B cell (primary cell): Measurements from ENCODE around the gene DYNC1I1. TPM values are rescaled to one million over a fixed set of nuclear protein-coding genes. Genes with fewer than 3 reads are reported as not detected.

Experiments used
- ATAC-seq: fragments of 200-7000 bp; cut with Tn5 transposase; one replicate; pipeline ENCODE4 v1.10.0; 2021; ENCODE audit warnings: low read depth, mild to moderate bottlenecking, moderate number of reproducible peaks, moderate library complexity
- CTCF ChIA-PET: fragments of 350-600 bp; sonication (Branson Sonifier 250); formaldehyde crosslinking; loops from one replicate; lab custom pipeline; 2021; ENCODE audit warnings: antibody characterized with exemption, inconsistent platforms; lab: Charles Lee
- POLR2A ChIA-PET: fragments of 350-600 bp; sonication (Branson Sonifier 250); formaldehyde crosslinking; loops from one replicate; lab custom pipeline; 2021; ENCODE audit warnings: antibody characterized with exemption; lab: Charles Lee
- DNase-seq: peaks from one replicate; pipeline ENCODE4 v3.0.0; 2013
- H2AFZ ChIP-seq: 2 replicates; pipeline ENCODE4 v1.6.1; 2012; ENCODE audit warnings: mild to moderate bottlenecking, low read depth, low read length; ENCODE audit not compliant: insufficient read depth, poor library complexity, severe bottlenecking
- H3K27ac ChIP-seq, 2 donors: 1 replicate in 1 of 2; 2 replicates in 1 of 2; pipeline ENCODE4 v1.5.1; 2012 to 2013; ENCODE audit warnings: low read length in 2 of 2, mild to moderate bottlenecking in 2 of 2, moderate library complexity in 1 of 2
- H3K27me3 ChIP-seq, 4 experiments: fragments of 200-600 bp in 1 of 4; sonication (generic) in 1 of 4; replicated peaks in 1 of 4; 1 replicate in 2 of 4; 2 replicates in 2 of 4; pipeline versions ENCODE4 v1.6.1 to v1.7.0; 2013 to 2016; ENCODE audit warnings: low read length in 3 of 4, mild to moderate bottlenecking in 2 of 4, mixed read lengths in 1 of 4, moderate library complexity in 1 of 4; ENCODE audit not compliant: insufficient read depth in 4 of 4, control insufficient read depth in 3 of 4; ENCODE audit errors: control extremely low read depth in 1 of 4
- H3K36me3 ChIP-seq, 2 experiments: replicated peaks in 1 of 2; 1 replicate in 1 of 2; 2 replicates in 1 of 2; pipeline versions ENCODE4 v1.6.1 to v1.7.1; 2013; ENCODE audit warnings: low read length in 1 of 2; ENCODE audit not compliant: insufficient read depth in 2 of 2, control insufficient read depth in 1 of 2; ENCODE audit errors: control extremely low read depth in 1 of 2, extremely low read depth in 1 of 2
- H3K4me1 ChIP-seq, 2 donors: fragments of 200-600 bp in 1 of 2; sonication (generic) in 1 of 2; 1 replicate in 1 of 2; 2 replicates in 1 of 2; pipeline versions ENCODE4 v1.5.1 to v1.6.1; 2013 to 2017; ENCODE audit warnings: low read length in 2 of 2; ENCODE audit not compliant: control insufficient read depth in 2 of 2, insufficient read depth in 2 of 2
- H3K4me2 ChIP-seq: replicated peaks from 2 replicates; pipeline ENCODE3; 2012; ENCODE audit warnings: mild to moderate bottlenecking, low read depth, low read length; ENCODE audit not compliant: poor library complexity, severe bottlenecking
- H3K4me3 ChIP-seq, 5 experiments: fragments of 200-600 bp in 1 of 5; sonication (generic) in 1 of 5; 1 replicate in 3 of 5; 2 replicates in 2 of 5; pipeline versions ENCODE4 v1.5.1 to v1.7.0; 2011 to 2016; ENCODE audit warnings: low read length in 4 of 5, mild to moderate bottlenecking in 4 of 5, low read depth in 2 of 5, control low read depth in 1 of 5, moderate library complexity in 1 of 5; ENCODE audit not compliant: insufficient read depth in 1 of 5; ENCODE audit errors: control extremely low read depth in 1 of 5, extremely low read depth in 1 of 5
- H3K79me2 ChIP-seq: fragments of 200-600 bp; sonication (generic); one replicate; pipeline ENCODE4 v1.6.0; 2016; ENCODE audit warnings: low read length; ENCODE audit not compliant: control insufficient read depth, insufficient read depth
- H3K9ac ChIP-seq: fragments of 200-600 bp; sonication (generic); 2 replicates; pipeline ENCODE4 v1.6.1; 2017; ENCODE audit warnings: mild to moderate bottlenecking, low read length, moderate library complexity
- H3K9me3 ChIP-seq, 3 donors: one replicate each; pipeline versions ENCODE4 v1.6.1 to v1.7.1; 2013; ENCODE audit warnings: low read length in 2 of 3; ENCODE audit not compliant: control insufficient read depth in 2 of 3, insufficient read depth in 1 of 3; ENCODE audit errors: control extremely low read depth in 1 of 3
- H4K20me1 ChIP-seq: 2 replicates; pipeline ENCODE4 v1.6.0; 2012; ENCODE audit warnings: mild to moderate bottlenecking, low read length; ENCODE audit not compliant: insufficient read depth, control insufficient read depth, poor library complexity, severe bottlenecking
- H3K27ac Mint-ChIP-seq: one replicate; pipeline ENCODE4 v1.8.0; 2021; ENCODE audit warnings: mixed read lengths
- H3K27me3 Mint-ChIP-seq: one replicate; pipeline ENCODE4 v1.8.0; 2021; ENCODE audit warnings: mixed read lengths
- H3K4me1 Mint-ChIP-seq: one replicate; pipeline ENCODE4 v1.8.0; 2021; ENCODE audit warnings: mixed read lengths
- H3K4me3 Mint-ChIP-seq: one replicate; pipeline ENCODE4 v1.8.0; 2021; ENCODE audit warnings: mixed read lengths
- H3K9me3 Mint-ChIP-seq: one replicate; pipeline ENCODE4 v1.8.0; 2022; ENCODE audit warnings: mixed read lengths; ENCODE audit not compliant: insufficient read depth
- CTCF ChIP-seq: fragments of 200-600 bp; IDR thresholded peaks from one replicate; pipeline ENCODE4 v1.8.0; 2022; ENCODE audit warnings: antibody characterized with exemption, mild to moderate bottlenecking
- EZH2 ChIP-seq: IDR thresholded peaks from 2 replicates; pipeline ENCODE4 v1.6.1; 2012; ENCODE audit warnings: borderline replicate concordance, low read depth, mild to moderate bottlenecking, moderate library complexity, low read length; ENCODE audit not compliant: insufficient read depth, poor library complexity, severe bottlenecking
- WGBS: methylation state at CpG from one replicate; pipeline ENCODE4 v1.1.5; 2013; ENCODE audit warnings: missing lambda C conversion rate; ENCODE audit not compliant: insufficient coverage; 5-methylcytosine and 5-hydroxymethylcytosine counted together
- intact Hi-C: fragments of 100-400 bp; cut with micrococcal nuclease; formaldehyde crosslinking; loops from one replicate; pipeline ENCODE4 v1.10.0; 2022
- polyA plus RNA-seq: library from polyadenylated mRNA; depleted of rRNA; stranded (reverse); fragments of >200 nt; gene quantifications from 2 replicates; pipeline ENCODE4 v1.2.3, GENCODE V29; 2012
- total RNA-seq, 2 donors: library from RNA; stranded (reverse); fragments of 120-200 nt in 1 of 2; gene quantifications; 1 replicate in 1 of 2; 2 replicates in 1 of 2; pipeline versions ENCODE4 v1.2.3 to v1.2.4, GENCODE V29; 2013 to 2022

DYNC1I1 gene
- total and polyA plus RNA-seq, 2 donors (not counting 1 experiment from before 2014, with no cell fraction given) = not detected

- no peaks in the 10 kb centered on the region for H3K4me1 Mint-ChIP-seq
- H3K4me3 Mint-ChIP-seq = no peak overlapping the region
- no peak for TF ChIP-seq CTCF
- no peak for TF ChIP-seq EZH2
- Histone ChIP-seq H3K79me2 (no peaks in the 10 kb centered on the region), H3K9ac (no peak overlapping the region), H3K4me3 (no peak overlapping the region), H3K4me1 (no peaks in the 10 kb centered on the region), H3K9me3 (no peaks in the 10 kb centered on the region), H3K27me3 (no peaks in the 10 kb centered on the region), H4K20me1 (no peaks in the 10 kb centered on the region), H3K4me2 (no peak overlapping the region), H3K36me3 (peaks cover 0 to 29% of the 10 kb centered on the region in 2 experiments), H3K27ac (no peak overlapping the region), H2AFZ (no peak overlapping the region)
- CTCF ChIA-PET = interaction anchor here (1.1 kb wide), 1 partner anchor 54 kb away, joined by 3 read pairs; no protein-coding TSS in a partner anchor
- no peaks in the 10 kb centered on the region for H3K9me3 Mint-ChIP-seq
- H3K27ac Mint-ChIP-seq = no peak overlapping the region
- DNase-seq (no peak), ATAC-seq (no peak)
- 100% methylated on average over 3 of the region's 3 CpGs for WGBS
- intact Hi-C loops = no loop called here
- POLR2A ChIA-PET = no interaction called here
- H3K27me3 Mint-ChIP-seq = no peaks in the 10 kb centered on the region
These were observed 359.2 kb downstream of the DYNC1I1 start for GRCh38 chr7:96131525-96131924.

- no peaks in the 10 kb centered on the region for H4K20me1 ChIP-seq
- WGBS = 100% methylated on average over 2 of the region's 2 CpGs
- H3K36me3 ChIP-seq = peaks cover 0 to 22% of the 10 kb centered on the region in 2 experiments
- no peaks in the 10 kb centered on the region for H3K79me2 ChIP-seq
- H3K9me3 ChIP-seq = no peaks in the 10 kb centered on the region
- H3K9ac ChIP-seq = no peak overlapping the region
- TF ChIP-seq CTCF (no peak), EZH2 (no peak)
- no peaks in the 10 kb centered on the region for H3K4me1 ChIP-seq
- no peak for DNase-seq
- H3K27ac ChIP-seq = no peak overlapping the region
- H3K27me3 ChIP-seq = no peaks in the 10 kb centered on the region
- intact Hi-C loops = no loop called here
- Mint-ChIP-seq H3K27me3 (no peaks in the 10 kb centered on the region), H3K27ac (no peak overlapping the region), H3K4me3 (no peak overlapping the region), H3K4me1 (no peaks in the 10 kb centered on the region), H3K9me3 (no peaks in the 10 kb centered on the region)
- ChIA-PET CTCF (no interaction called here), POLR2A (no interaction called here)
- no peak overlapping the region for H3K4me2 ChIP-seq
- H2AFZ ChIP-seq = no peak overlapping the region
- no peak overlapping the region for H3K4me3 ChIP-seq
- ATAC-seq = no peak
These were observed 362.9 kb downstream of the DYNC1I1 start for GRCh38 chr7:96135241-96135640.
